IPS-NIHi7 (cell line): ENCODE data around the gene MACC1.

ENCODE experiments used
- DNase-seq: peaks from one replicate; pipeline ENCODE4 v3.0.0; 2012; ENCODE audit warnings: mixed read lengths; ENCODE audit errors: extremely low spot score

The MACC1 gene

DNA sequence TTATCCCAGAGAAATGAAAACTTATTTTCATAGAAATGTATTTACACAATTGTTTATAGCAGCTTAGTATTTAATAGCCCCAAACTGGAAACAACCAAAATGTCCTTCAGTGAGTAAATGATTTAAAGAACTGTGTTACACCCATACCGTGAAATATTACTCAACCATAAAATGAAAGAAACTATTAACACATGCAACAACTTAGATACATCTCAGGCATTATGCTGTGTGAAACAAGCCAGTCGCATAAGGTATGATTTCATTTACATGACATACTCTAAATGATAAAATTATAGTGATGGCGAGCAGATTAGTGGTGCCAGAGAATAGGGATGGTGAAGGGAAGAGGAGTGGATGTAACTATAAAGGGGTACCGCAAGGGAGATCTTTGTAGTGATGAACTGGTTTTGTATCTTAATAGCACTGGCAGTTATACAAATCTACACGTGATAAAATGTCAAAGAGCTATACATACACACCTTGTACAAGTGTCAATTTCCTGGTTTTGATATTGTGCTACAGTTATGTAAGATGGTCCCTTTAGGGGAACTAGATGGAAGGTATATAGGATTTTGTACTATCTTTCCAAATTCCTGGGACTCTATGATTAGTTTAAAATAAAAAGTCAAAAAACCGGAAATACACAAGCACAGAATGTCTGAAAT is 40.5 kb downstream of the MACC1 start:
- no peak for DNase-seq

GRCh38 chr7:20173828-20174227 is 43.4 kb downstream of the MACC1 start:
- no peak for DNase-seq

- peak; percentile 89 for DNase-seq
Measured at GRCh38 chr7:20172736-20173334, 44.3 kb downstream of the MACC1 start.

DNA sequence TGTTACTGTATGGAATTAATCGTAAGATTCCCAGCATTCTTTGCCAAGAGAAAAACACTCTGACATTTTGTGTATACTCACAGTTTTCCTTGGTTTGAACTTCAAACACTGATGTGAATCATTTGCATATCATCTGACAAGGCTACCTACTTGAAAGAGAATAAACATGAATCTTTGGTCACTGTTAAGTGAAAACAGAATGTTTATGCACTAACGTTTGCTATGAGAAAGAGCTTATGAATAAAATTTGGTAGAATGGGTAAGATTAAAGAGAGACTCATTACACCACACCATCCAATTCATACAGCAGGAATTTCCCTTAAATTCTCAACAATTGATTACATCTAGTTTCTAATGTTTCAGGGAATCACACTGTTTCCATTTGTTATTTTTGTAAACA is 46.6 kb downstream of the MACC1 start:
- DNase-seq = no peak

- DNase-seq = no peak
Measured at GRCh38 chr7:20165146-20165510, 52.1 kb downstream of the MACC1 start.

DNA sequence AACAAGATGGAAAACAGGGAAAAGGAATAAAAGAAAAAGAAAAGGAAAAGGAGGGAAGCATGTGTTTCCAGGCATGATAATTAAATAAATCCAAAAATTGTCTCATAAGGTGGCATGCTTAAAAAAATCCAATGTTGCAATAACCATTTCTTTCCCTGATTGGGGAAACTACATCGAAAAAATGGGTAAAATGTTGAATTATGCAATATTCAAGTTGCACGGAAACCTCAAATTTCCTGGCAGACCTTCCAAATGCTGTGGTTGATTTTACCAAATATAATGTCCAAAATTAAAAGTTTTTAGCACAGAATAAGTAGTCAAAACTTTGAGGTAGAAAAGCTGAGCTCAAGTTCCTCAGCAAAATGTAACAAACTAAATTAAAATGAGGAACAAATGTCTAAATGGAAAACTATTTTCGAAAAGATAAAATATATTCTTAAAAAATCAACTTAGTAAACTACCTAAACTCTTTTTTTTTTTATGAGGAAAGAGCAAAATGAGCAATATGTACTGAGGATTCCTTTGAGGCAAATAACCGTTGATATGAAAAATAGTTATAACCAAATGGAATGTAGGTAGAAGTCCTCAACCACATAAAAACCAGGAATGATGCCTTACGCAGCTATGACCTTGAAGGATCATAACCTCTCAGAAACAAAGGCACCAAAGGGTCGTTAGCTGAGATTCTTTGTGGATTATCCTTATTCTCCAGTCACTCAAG is 52.6 kb downstream of the MACC1 start:
- DNase-seq = no peak

GRCh38 chr7:20162665-20163064 is 54.5 kb downstream of the MACC1 start:
- DNase-seq = no peak

DNA sequence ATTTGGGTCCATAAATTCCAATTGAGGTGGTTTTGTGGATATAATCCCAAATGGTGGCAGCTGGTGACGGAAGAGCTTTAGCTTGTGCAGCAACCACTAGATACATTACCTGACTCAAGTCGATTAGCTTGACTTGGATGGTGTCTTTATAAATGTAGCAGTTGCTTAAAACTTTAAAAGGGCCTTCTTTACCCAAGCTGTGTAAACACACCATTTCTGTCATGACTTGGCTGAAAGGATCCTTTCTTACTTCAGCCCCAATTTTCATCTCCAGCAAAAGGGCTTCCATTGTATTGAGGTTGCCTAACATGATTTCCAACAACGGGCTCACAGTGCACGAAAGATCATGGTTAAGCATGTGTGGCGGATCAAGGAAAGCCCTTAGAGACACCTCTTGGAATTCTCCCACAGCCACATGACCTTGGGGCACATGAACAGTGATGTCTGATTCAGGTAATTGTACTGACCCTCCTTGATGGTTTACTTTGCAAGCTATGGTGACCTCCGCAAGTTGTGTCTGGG is 57.9 kb downstream of the MACC1 start:
- no peak for DNase-seq

DNA sequence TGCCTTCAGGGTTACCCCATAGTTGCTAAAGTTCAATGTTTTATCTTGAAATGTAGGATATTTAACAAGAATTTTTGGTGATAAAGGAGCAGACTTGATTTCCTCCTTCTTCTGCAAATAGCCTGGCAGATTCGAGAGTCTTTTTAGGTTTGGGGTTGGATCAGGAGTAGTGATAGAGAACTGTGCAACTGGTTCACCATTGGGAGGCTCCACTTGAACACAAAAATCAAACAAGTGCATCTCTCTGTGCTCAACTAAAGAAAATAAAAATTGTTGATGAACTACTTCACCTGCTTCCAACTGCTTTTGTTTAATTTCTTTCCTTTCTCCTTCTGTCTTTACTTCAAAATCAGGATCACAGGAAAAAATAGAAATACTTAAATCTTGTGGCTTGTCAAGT is 58.5 kb downstream of the MACC1 start:
- DNase-seq = no peak

DNA sequence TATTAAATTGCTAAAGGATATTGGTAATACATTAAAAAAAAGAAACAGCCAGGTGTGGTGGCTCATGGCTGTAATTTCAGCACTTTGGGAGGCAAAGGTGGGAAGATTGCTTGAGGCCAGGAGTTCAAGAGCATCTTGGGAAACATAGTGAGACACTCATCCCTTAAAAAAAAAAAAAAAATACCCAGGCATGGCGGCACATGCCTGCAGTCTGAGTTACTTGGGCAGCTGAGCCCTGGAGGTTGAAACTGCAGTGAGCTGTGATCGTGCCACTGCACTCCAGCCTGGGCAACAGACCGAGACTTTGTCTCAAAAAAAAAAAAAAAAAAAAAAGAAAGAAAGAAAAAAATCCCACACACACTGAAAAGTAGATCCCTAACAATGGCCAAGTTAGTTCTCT is 59.7 kb downstream of the MACC1 start:
- DNase-seq = no peak

DNA sequence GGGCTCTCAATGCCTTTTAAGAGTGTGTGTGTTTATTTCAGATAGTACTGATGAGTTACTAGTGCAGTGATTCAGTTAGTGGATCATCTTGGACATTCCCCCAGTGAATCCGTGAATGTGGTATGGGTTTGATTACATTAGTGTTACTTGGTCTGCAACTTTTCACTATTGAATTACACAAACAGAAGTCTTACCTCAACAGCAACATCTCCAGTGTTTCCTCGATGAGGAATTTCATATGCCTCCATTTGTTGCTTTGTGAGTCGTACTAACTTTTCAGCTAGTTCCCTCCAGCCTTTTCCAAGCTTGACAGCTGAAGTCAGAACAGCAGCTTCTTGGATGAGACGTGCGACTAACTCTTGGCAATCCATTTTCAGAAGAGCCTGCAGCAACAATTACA is 63.2 kb downstream of the MACC1 start:
- DNase-seq = no peak

- no peak for DNase-seq
Measured at GRCh38 chr7:20153567-20153966, 63.6 kb downstream of the MACC1 start.

DNA sequence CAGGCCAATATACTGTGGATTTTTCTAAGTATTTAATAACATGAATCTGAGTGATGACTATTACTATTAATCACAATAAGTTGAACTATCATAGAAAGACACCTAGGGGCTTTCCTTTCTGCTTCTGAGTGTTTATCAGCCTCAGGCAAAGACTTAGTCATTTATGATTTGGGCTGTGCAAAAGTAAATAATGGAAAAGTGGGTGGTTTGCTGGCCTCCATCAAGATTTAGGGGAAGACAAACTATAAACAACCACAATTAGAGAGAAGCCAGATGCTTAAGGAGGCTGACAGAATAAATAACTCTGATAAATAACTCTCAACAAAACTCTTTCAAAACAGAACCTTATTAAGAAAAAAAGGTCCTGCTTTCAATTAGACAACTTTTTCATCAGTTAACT is 64.7 kb downstream of the MACC1 start:
- DNase-seq = no peak

- DNase-seq = no peak
Measured at GRCh38 chr7:20151708-20152456, 65.3 kb downstream of the MACC1 start.

- DNase-seq = no peak
Measured at GRCh38 chr7:20146451-20146850, 70.7 kb downstream of the MACC1 start.

- no peak for DNase-seq
Measured at GRCh38 chr7:20144801-20145200, 72.4 kb downstream of the MACC1 start.

GRCh38 chr7:20141666-20142065 is 75.5 kb downstream of the MACC1 start:
- DNase-seq = no peak

DNA sequence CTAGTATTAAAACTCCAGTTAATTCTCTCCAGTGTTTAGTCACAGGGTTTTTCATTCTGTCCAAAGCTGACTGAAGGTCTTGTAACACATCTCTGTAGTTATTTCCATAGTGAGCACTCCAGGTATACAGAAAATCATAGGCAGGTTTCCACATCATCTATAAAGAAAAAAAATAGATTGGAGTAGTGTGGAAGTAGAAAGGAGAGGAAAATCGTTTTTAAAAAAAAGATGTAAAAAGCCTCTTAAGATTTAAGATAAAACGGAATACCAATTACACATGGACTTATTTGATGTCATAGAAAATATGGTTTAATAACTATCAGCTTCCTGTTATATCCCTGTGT is 76.2 kb downstream of the MACC1 start:
- no peak for DNase-seq

GRCh38 chr7:20140291-20141001 is 76.7 kb downstream of the MACC1 start:
- no peak for DNase-seq

- DNase-seq = no peak
Measured at GRCh38 chr7:20136647-20137046, 80.5 kb downstream of the MACC1 start.

DNA sequence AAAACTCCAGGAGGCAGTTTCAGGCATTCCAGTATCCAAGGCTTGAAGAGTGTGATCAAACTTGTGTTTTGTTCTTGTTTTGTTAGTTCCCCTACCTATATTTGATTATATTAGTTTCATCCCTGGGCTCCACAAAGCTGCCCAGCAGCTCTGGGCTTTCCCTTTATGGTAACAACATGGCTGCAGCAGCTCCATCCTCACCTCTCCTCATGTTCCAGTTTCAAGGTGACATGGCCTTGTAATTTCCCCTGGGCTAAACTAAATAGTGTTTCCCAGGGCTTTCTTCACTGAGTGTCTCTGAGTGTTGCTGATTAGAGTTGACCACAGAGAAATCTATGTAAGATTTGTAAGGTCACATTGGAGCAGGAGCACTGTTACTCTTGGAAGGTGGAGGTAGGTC is 83.4 kb downstream of the MACC1 start:
- no peak for DNase-seq

GRCh38 chr7:20132585-20132984 is 84.6 kb downstream of the MACC1 start:
- DNase-seq = no peak
